Lung (tissue), 12 donors: ENCODE data around the gene ABCA7. TPM values are rescaled to one million over a fixed set of nuclear protein-coding genes. Genes with fewer than 3 reads are reported as not detected.
A peak's percentile ranks its signal among the peaks of the same experiment; 100 is the strongest.

Source experiments
- ATAC-seq: fragments of 200-7000 bp; cut with Tn5 transposase; one replicate; pipeline ENCODE4 v1.9.1; 2020; ENCODE audit warnings: moderate number of reproducible peaks; ENCODE audit not compliant: insufficient read depth, low FRiP score
- DNase-seq, 3 donors: peaks; one replicate each; pipeline ENCODE4 v3.0.0-alpha.2; 2013 to 2017
- H3K27ac ChIP-seq, 2 donors: one replicate each; pipeline ENCODE4 v1.5.1; 2013; ENCODE audit warnings: mild to moderate bottlenecking in 2 of 2, moderate library complexity in 2 of 2, control low read depth in 1 of 2, inconsistent platforms in 1 of 2, low read depth in 1 of 2, low read length in 1 of 2
- H3K27me3 ChIP-seq, 3 donors: one replicate each; pipeline ENCODE4 v1.5.1; 2013; ENCODE audit warnings: low read length in 2 of 3; ENCODE audit not compliant: control insufficient read depth in 3 of 3, insufficient read depth in 3 of 3
- H3K36me3 ChIP-seq, 4 donors: one replicate each; pipeline ENCODE4 v1.5.1; 2013; ENCODE audit warnings: low read length in 4 of 4, mild to moderate bottlenecking in 1 of 4, moderate library complexity in 1 of 4; ENCODE audit not compliant: control insufficient read depth in 4 of 4, insufficient read depth in 4 of 4
- H3K4me1 ChIP-seq, 5 donors: one replicate each; pipeline ENCODE4 v1.5.1; 2013; ENCODE audit warnings: low read length in 5 of 5, mild to moderate bottlenecking in 2 of 5, moderate library complexity in 1 of 5; ENCODE audit not compliant: control insufficient read depth in 5 of 5, insufficient read depth in 5 of 5
- H3K4me3 ChIP-seq: one replicate; pipeline ENCODE4 v1.5.1; 2013; ENCODE audit warnings: mild to moderate bottlenecking, control low read depth, moderate library complexity
- H3K9ac ChIP-seq, 2 donors: one replicate each; pipeline ENCODE4 v1.5.1; 2013; ENCODE audit warnings: low read length in 2 of 2, control low read depth in 1 of 2; ENCODE audit not compliant: insufficient read depth in 1 of 2
- H3K9me3 ChIP-seq, 4 donors: one replicate each; pipeline ENCODE4 v1.5.1; 2013; ENCODE audit warnings: low read length in 3 of 4, mild to moderate bottlenecking in 1 of 4, moderate library complexity in 1 of 4; ENCODE audit not compliant: control insufficient read depth in 4 of 4, insufficient read depth in 3 of 4
- WGBS, 2 donors: extraction: QIAGEN DNeasy Blood & Tissue Kit; methylation state at CpG; one replicate each; pipeline ENCODE4 v1.1.7; 2013; 5-methylcytosine and 5-hydroxymethylcytosine counted together
- polyA plus RNA-seq, 2 donors: library from polyadenylated mRNA; stranded (reverse); fragments of 200-250 nt; gene quantifications; one replicate each; pipeline ENCODE4 v1.2.1, GENCODE V29; 2013
- total RNA-seq, 2 donors: library from RNA; depleted of rRNA in 1 of 2; stranded (reverse); fragments of >200 nt in 1 of 2; gene quantifications; one replicate each; pipeline ENCODE4 v1.2.1, GENCODE V29; 2014 to 2021
- TF ChIP-seq, protein P1 (sequence below): IDR thresholded peaks from 2 replicates; pipeline ENCODE4 v1.5.1; 2012; ENCODE audit warnings: mild to moderate bottlenecking; ENCODE audit errors: control extremely low read depth, extremely low read depth
- donor health status: control.
- donor health status: control.
- donor health status: Bipolar disorder and iron deficiency.
- donor health status: healthy.
- donor health status: DM: yes; HTN: yes; CAD: no.

ABCA7 gene
- total and polyA plus RNA-seq, 4 donors = 20.1 to 54.4 (median 41.7) TPM

DNA sequence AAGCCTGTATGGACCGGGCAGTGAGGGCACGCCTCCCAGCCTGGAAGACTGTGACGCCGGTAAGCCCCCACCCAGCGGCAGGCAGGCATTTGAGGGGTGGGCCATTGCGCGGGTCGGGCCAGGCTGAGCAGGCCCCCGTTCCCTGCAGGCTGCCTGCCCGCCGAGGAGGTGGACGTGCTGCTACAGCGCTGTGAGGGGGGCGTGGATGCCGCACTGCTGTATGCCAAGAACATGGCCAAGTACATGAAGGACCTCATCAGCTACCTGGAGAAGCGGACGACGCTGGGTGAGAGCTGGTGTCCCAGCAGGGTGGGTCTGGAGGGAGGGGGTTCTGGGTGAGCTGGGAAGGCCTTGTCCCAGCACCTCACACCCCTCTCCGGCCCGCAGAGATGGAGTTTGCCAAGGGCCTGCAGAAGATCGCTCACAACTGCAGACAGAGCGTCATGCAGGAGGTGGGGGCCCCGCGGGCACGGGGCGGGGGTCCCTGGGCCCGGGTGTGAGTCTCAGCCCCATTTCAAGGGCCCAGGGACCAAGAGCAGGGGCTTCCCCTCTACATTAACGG is 34.1 kb downstream of the ABCA7 start:
- Histone ChIP-seq H3K36me3 (peaks cover 0 to 27% (median 0%) of the 10 kb centered on the region in 4 donors), H3K4me1 (peaks cover 0 to 24% (median 0%) of the 10 kb centered on the region in 5 donors), H3K4me3 (no peak overlapping the region), H3K9ac (no peak overlapping the region), H3K27me3 (peaks cover 0 to 27% (median 25%) of the 10 kb centered on the region in 3 donors), H3K27ac (peak overlapping the region in 1 of 2 donors; percentile 26), H3K9me3 (no peaks in the 10 kb centered on the region)
- 65 to 73% methylated on average over 22 to 28 of the region's 28 CpGs for WGBS, 2 donors
- TF ChIP-seq, protein P1, sequence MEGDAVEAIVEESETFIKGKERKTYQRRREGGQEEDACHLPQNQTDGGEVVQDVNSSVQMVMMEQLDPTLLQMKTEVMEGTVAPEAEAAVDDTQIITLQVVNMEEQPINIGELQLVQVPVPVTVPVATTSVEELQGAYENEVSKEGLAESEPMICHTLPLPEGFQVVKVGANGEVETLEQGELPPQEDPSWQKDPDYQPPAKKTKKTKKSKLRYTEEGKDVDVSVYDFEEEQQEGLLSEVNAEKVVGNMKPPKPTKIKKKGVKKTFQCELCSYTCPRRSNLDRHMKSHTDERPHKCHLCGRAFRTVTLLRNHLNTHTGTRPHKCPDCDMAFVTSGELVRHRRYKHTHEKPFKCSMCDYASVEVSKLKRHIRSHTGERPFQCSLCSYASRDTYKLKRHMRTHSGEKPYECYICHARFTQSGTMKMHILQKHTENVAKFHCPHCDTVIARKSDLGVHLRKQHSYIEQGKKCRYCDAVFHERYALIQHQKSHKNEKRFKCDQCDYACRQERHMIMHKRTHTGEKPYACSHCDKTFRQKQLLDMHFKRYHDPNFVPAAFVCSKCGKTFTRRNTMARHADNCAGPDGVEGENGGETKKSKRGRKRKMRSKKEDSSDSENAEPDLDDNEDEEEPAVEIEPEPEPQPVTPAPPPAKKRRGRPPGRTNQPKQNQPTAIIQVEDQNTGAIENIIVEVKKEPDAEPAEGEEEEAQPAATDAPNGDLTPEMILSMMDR = no peak
- ATAC-seq (peak; percentile 12), DNase-seq (no peak)

DNA sequence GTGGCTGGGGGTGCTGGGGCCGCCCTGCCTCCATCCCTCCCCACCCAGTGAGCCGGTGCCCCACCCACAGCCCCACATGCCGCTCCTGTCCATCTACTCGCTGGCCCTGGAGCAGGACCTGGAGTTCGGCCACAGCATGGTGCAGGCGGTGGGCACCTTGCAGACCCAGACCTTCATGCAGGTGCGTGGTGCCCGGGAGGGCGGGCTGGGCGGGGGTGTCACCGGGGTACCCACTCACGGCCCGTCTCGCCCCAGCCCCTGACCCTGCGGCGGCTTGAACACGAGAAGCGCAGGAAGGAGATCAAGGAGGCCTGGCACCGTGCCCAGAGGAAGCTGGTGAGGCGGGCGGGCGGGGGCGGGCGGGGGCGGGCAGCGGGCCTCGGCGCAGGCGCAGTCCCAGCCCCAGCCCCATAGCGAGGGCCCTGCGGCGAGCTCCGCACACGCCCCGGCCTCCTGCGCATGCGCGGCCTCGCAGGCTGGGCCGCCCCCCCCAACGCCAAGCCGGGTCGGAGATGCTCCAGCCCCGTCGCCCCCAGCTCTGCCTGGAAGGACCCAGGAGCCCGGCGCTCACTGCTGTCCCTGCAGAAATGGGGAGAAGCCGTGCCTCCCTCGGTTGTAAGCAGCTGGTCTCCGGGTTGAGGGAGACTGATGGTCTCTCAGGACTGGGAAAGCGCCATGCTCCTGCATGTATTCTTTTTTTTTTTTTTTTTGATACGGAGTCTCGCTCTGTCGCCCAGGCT is 34.8 kb downstream of the ABCA7 start:
- peak overlapping the region in 1 of 2 donors; percentile 61 for H3K27ac ChIP-seq
- WGBS, 2 donors = 19 to 29% methylated on average over 17 to 54 of the region's 54 CpGs
- H3K9me3 ChIP-seq = no peaks in the 10 kb centered on the region
- no peak overlapping the region for H3K4me3 ChIP-seq
- peaks cover 0 to 30% (median 0%) of the 10 kb centered on the region in 4 donors for H3K36me3 ChIP-seq
- peaks cover 0 to 22% (median 19%) of the 10 kb centered on the region in 3 donors for H3K27me3 ChIP-seq
- DNase-seq (peak in 1 of 3 donors; percentile 53), ATAC-seq (peak; percentile 32)
- H3K9ac ChIP-seq = no peak overlapping the region
- peaks cover 0 to 21% (median 0%) of the 10 kb centered on the region in 5 donors for H3K4me1 ChIP-seq
- TF ChIP-seq, protein P1 = no peak

DNA sequence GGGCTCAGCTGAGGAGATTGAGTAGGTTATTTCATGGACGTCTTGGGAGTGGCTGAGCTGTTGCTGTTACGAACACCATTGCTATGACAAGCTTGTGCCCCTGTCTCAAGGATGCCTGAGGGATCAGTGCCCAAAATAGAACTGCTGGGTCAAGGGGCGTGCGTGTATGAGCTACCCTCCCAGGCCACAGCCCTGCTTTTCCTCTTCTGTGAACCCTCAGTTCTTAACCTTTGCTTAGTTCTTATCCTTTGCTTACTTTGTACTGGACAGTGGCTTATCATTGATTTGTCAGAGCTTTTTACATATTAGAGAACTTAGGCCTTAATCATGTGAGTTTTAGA is 36.1 kb downstream of the ABCA7 start:
- Histone ChIP-seq H3K27ac (peak overlapping the region in 1 of 2 donors; percentile 85), H3K9ac (no peak overlapping the region), H3K36me3 (peaks cover 0 to 39% (median 0%) of the 10 kb centered on the region in 4 donors), H3K27me3 (peaks cover 0 to 12% (median 12%) of the 10 kb centered on the region in 3 donors), H3K4me3 (no peak overlapping the region), H3K9me3 (no peaks in the 10 kb centered on the region), H3K4me1 (peaks cover 0 to 21% (median 0%) of the 10 kb centered on the region in 5 donors)
- TF ChIP-seq, protein P1 = no peak
- WGBS, 2 donors = 65 to 90% methylated on average over 4 of the region's 4 CpGs
- ATAC-seq = no peak
- no peak for DNase-seq
